HEK293 (cell line): Measurements from ENCODE around the gene G6PD.

ENCODE experiments used
- BCL11B ChIP-seq: fragments of 450-650 bp; formaldehyde crosslinking; IDR thresholded peaks from 2 replicates; pipeline ENCODE4 v1.5.1; 2016; ENCODE audit warnings: low read depth, missing biosample characterization, missing genetic modification characterization
- GLIS1 ChIP-seq: fragments of 450-650 bp; formaldehyde crosslinking; IDR thresholded peaks from 2 replicates; pipeline ENCODE4 v1.5.1; 2016; ENCODE audit warnings: missing biosample characterization, missing genetic modification characterization
- KLF1 ChIP-seq: fragments of 450-650 bp; formaldehyde crosslinking; IDR thresholded peaks from 2 replicates; pipeline ENCODE4 v1.5.1; 2016; ENCODE audit warnings: missing biosample characterization, missing genetic modification characterization
- KLF10 ChIP-seq: fragments of 450-650 bp; IDR thresholded peaks from 2 replicates; pipeline ENCODE4 v1.5.1; 2018; ENCODE audit warnings: missing biosample characterization, mild to moderate bottlenecking, missing genetic modification characterization
- KLF16 ChIP-seq: fragments of 450-650 bp; formaldehyde crosslinking; IDR thresholded peaks from 2 replicates; pipeline ENCODE4 v1.5.1; 2017; ENCODE audit warnings: missing biosample characterization, missing genetic modification characterization
- SP3 ChIP-seq: fragments of 450-650 bp; formaldehyde crosslinking; IDR thresholded peaks from 2 replicates; pipeline ENCODE4 v1.5.1; 2016; ENCODE audit warnings: missing biosample characterization, missing genetic modification characterization
- SP7 ChIP-seq: fragments of 450-650 bp; formaldehyde crosslinking; IDR thresholded peaks from 2 replicates; pipeline ENCODE4 v1.5.1; 2016; ENCODE audit warnings: missing biosample characterization, missing genetic modification characterization
- YY2 ChIP-seq: fragments of 450-650 bp; formaldehyde crosslinking; IDR thresholded peaks from 2 replicates; pipeline ENCODE4 v1.5.1; 2016; ENCODE audit warnings: missing biosample characterization, missing genetic modification characterization
- ZBTB26 ChIP-seq: fragments of 450-650 bp; formaldehyde crosslinking; optimal IDR thresholded peaks from 2 replicates; pipeline ENCODE3; 2016; ENCODE audit warnings: missing biosample characterization, mild to moderate bottlenecking, missing genetic modification characterization
- ZFP69B ChIP-seq: fragments of 450-650 bp; formaldehyde crosslinking; IDR thresholded peaks from 2 replicates; pipeline ENCODE4 v1.5.1; 2016; ENCODE audit warnings: missing biosample characterization, missing genetic modification characterization
- ZIC2 ChIP-seq: fragments of 450-650 bp; formaldehyde crosslinking; IDR thresholded peaks from 2 replicates; pipeline ENCODE4 v1.5.1; 2016; ENCODE audit warnings: missing biosample characterization, missing genetic modification characterization
- ZNF174 ChIP-seq: fragments of 450-650 bp; formaldehyde crosslinking; IDR thresholded peaks from 2 replicates; pipeline ENCODE4 v1.5.0; 2017; ENCODE audit warnings: missing biosample characterization, mild to moderate bottlenecking, missing genetic modification characterization
- ZNF335 ChIP-seq: fragments of 450-650 bp; formaldehyde crosslinking; conservative IDR thresholded peaks from 2 replicates; pipeline ENCODE4 v1.5.1; 2016; ENCODE audit warnings: missing biosample characterization, missing genetic modification characterization
- ZNF501 ChIP-seq: fragments of 450-650 bp; formaldehyde crosslinking; IDR thresholded peaks from 2 replicates; pipeline ENCODE4 v1.5.1; 2016; ENCODE audit warnings: missing biosample characterization, missing genetic modification characterization
- ZNF560 ChIP-seq: fragments of 450-650 bp; formaldehyde crosslinking; IDR thresholded peaks from 2 replicates; pipeline ENCODE4 v1.5.1; 2017; ENCODE audit warnings: missing biosample characterization, missing genetic modification characterization, borderline replicate concordance
- ZNF600 ChIP-seq: fragments of 450-650 bp; formaldehyde crosslinking; IDR thresholded peaks from 2 replicates; pipeline ENCODE4 v1.5.1; 2016; ENCODE audit warnings: missing biosample characterization, missing genetic modification characterization
- ZNF629 ChIP-seq: fragments of 450-650 bp; formaldehyde crosslinking; IDR thresholded peaks from 2 replicates; pipeline ENCODE4 v1.5.1; 2017; ENCODE audit warnings: missing biosample characterization, missing genetic modification characterization
- ZNF76 ChIP-seq: fragments of 450-650 bp; formaldehyde crosslinking; IDR thresholded peaks from 2 replicates; pipeline ENCODE4; 2016; ENCODE audit warnings: low read depth, missing biosample characterization, missing genetic modification characterization, borderline replicate concordance
- TF ChIP-seq, protein P1 (sequence below): fragments of 450-650 bp; formaldehyde crosslinking; IDR thresholded peaks from 2 replicates; pipeline ENCODE4 v1.5.0; 2017; ENCODE audit warnings: missing biosample characterization, missing genetic modification characterization, borderline replicate concordance
- TF ChIP-seq, protein P2 (sequence below): fragments of 450-650 bp; formaldehyde crosslinking; IDR thresholded peaks from 2 replicates; pipeline ENCODE4 v1.5.1; 2016; ENCODE audit warnings: missing biosample characterization, missing genetic modification characterization
- TF ChIP-seq, protein P3 (sequence below): fragments of 450-650 bp; formaldehyde crosslinking; IDR thresholded peaks from 2 replicates; pipeline ENCODE4 v1.5.1; 2016; ENCODE audit warnings: missing biosample characterization, missing genetic modification characterization
- TF ChIP-seq, protein P4 (sequence below): fragments of 450-650 bp; formaldehyde crosslinking; IDR thresholded peaks from 2 replicates; pipeline ENCODE4 v1.5.1; 2017; ENCODE audit warnings: missing biosample characterization, missing genetic modification characterization

Gene G6PD

DNA sequence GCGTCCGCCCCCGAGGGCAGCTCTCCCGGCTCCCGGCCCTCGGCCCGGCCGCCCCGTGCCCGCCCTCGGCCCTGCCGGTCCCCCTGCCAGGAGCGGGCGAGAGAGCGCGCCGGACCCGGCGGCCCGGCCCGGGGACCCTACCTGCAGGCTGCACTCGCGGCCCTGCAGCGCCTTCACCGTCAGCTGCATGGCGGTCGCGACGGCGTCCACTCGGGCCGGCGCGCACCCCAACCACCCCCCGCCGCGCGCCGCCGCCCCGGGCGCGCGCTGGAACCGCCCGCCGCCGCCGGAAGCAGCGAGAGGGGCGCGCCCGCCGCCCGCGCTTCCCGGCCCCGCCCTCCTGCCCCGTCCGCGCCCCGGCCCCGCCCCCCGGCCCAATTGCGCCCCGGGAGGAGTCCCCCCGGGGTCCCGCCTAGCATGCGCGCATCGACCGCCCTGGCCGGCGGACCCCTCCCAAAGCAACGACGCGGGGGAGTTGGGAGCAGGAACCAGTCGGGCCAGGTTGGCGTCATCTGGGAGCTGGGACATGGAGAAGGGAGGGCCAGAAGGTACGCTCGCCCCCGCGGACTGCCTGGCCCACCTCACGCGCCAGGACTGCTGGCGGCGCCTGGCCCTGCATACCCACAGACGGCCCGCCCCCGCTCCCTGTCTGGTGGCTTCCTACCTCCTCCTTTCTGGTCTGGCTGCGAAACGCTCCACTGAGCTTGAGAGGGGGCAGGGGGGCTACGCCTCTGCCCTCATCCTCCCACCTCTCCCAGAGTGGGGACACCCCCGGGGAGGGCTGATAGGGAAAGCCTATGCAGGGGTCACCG, 60.0 kb downstream of the G6PD start, which contains the start of gene UBL4A (continued):
- TF ChIP-seq ZBTB26, result peak; percentile 71
- TF ChIP-seq YY2 (tag by site-specific recombination), result no peak
- 0 out of 2 replicates have a peak, but pooled peaks have one; percentile 29 for TF ChIP-seq ZFP69B (tag by site-specific recombination)
- TF ChIP-seq ZNF76, result peak; percentile 36; the same call in 1 of the 2 replicates
- 0 out of 2 replicates have a peak, but pooled peaks have one; percentile 29 for TF ChIP-seq ZNF501
- TF ChIP-seq KLF10 (tag by site-specific recombination), result peak; percentile 73
- peak; percentile 96 for TF ChIP-seq GLIS1 (tag by site-specific recombination)
- TF ChIP-seq SP3 (tag by site-specific recombination), result peak; percentile 79
- TF ChIP-seq, protein P1, sequence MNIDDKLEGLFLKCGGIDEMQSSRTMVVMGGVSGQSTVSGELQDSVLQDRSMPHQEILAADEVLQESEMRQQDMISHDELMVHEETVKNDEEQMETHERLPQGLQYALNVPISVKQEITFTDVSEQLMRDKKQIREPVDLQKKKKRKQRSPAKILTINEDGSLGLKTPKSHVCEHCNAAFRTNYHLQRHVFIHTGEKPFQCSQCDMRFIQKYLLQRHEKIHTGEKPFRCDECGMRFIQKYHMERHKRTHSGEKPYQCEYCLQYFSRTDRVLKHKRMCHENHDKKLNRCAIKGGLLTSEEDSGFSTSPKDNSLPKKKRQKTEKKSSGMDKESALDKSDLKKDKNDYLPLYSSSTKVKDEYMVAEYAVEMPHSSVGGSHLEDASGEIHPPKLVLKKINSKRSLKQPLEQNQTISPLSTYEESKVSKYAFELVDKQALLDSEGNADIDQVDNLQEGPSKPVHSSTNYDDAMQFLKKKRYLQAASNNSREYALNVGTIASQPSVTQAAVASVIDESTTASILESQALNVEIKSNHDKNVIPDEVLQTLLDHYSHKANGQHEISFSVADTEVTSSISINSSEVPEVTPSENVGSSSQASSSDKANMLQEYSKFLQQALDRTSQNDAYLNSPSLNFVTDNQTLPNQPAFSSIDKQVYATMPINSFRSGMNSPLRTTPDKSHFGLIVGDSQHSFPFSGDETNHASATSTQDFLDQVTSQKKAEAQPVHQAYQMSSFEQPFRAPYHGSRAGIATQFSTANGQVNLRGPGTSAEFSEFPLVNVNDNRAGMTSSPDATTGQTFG, result no peak
- peak; percentile 71 for TF ChIP-seq SP7 (tag by site-specific recombination)
- peak; percentile 71 for TF ChIP-seq ZIC2
- TF ChIP-seq ZNF600 (tag by site-specific recombination), result peak; percentile 40; the same call in 1 of the 2 replicates
- TF ChIP-seq ZNF335 (tag by site-specific recombination), result peak; percentile 68
- TF ChIP-seq, protein P2, sequence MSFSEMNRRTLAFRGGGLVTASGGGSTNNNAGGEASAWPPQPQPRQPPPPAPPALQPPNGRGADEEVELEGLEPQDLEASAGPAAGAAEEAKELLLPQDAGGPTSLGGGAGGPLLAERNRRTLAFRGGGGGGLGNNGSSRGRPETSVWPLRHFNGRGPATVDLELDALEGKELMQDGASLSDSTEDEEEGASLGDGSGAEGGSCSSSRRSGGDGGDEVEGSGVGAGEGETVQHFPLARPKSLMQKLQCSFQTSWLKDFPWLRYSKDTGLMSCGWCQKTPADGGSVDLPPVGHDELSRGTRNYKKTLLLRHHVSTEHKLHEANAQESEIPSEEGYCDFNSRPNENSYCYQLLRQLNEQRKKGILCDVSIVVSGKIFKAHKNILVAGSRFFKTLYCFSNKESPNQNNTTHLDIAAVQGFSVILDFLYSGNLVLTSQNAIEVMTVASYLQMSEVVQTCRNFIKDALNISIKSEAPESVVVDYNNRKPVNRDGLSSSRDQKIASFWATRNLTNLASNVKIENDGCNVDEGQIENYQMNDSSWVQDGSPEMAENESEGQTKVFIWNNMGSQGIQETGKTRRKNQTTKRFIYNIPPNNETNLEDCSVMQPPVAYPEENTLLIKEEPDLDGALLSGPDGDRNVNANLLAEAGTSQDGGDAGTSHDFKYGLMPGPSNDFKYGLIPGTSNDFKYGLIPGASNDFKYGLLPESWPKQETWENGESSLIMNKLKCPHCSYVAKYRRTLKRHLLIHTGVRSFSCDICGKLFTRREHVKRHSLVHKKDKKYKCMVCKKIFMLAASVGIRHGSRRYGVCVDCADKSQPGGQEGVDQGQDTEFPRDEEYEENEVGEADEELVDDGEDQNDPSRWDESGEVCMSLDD, result peak; percentile 77
- TF ChIP-seq KLF16 (tag by site-specific recombination), result peak; percentile 60; the same call in 1 of the 2 replicates
- peak; percentile 44; the same call in 1 of the 2 replicates for TF ChIP-seq ZNF629 (tag by site-specific recombination)
- TF ChIP-seq, protein P3, sequence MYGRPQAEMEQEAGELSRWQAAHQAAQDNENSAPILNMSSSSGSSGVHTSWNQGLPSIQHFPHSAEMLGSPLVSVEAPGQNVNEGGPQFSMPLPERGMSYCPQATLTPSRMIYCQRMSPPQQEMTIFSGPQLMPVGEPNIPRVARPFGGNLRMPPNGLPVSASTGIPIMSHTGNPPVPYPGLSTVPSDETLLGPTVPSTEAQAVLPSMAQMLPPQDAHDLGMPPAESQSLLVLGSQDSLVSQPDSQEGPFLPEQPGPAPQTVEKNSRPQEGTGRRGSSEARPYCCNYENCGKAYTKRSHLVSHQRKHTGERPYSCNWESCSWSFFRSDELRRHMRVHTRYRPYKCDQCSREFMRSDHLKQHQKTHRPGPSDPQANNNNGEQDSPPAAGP (tag by site-specific recombination), result peak; percentile 83
- no peak for TF ChIP-seq ZNF560 (tag by site-specific recombination)
- TF ChIP-seq, protein P4, sequence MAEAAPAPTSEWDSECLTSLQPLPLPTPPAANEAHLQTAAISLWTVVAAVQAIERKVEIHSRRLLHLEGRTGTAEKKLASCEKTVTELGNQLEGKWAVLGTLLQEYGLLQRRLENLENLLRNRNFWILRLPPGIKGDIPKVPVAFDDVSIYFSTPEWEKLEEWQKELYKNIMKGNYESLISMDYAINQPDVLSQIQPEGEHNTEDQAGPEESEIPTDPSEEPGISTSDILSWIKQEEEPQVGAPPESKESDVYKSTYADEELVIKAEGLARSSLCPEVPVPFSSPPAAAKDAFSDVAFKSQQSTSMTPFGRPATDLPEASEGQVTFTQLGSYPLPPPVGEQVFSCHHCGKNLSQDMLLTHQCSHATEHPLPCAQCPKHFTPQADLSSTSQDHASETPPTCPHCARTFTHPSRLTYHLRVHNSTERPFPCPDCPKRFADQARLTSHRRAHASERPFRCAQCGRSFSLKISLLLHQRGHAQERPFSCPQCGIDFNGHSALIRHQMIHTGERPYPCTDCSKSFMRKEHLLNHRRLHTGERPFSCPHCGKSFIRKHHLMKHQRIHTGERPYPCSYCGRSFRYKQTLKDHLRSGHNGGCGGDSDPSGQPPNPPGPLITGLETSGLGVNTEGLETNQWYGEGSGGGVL (tag by site-specific recombination), result peak; percentile 91
- no peak for TF ChIP-seq ZNF174 (tag by site-specific recombination)
- TF ChIP-seq KLF1 (tag by site-specific recombination), result peak; percentile 92
- TF ChIP-seq BCL11B (tag by site-specific recombination), result peak; percentile 31; the same call in 1 of the 2 replicates
